Measurements from ENCODE around the gene HOXD11.
A peak's percentile ranks its signal among the peaks of the same experiment; 100 is the strongest.

DNA sequence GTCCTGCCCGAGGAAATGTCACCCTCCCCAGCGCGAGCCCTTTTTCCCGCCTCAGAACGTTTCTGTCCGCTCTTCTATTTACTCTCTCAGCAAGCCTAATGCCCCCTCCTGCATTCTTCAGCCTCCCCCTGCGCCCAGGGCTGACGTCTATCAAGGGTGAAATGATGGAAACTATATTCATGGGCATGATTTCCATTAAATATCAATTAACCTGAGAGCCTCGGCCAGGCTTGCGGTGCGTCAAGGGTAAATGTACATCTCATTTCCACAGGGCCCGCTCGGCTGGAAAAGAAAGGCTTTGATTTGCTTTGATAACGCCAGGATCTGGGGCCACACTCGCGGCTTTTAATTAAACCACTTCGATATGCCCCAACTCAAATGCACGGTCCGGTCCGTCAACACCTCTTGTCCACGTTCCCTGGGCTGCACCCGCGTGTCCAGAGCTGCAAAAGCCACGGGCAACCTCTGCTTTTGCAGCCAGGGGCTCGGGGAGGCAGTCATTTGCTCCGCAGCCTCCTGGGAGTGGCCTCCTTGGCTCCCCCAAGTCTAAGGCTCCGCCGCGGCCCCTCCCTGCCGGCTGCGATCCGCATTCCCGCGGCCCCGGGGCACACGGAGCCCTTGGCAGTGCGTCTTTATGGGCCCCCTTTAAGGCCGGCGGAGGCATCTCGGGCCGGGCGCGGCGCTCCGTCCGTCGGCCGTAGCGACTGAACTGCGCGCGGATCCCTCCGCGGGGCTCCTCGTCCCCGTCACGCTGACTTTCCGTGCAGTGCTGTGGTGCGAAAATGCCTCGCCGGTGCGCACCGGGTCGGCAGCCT, 22.1 kb downstream of the HOXD11 start, which contains the start of gene HOXD8:
- TF ChIP-seq, protein P1, sequence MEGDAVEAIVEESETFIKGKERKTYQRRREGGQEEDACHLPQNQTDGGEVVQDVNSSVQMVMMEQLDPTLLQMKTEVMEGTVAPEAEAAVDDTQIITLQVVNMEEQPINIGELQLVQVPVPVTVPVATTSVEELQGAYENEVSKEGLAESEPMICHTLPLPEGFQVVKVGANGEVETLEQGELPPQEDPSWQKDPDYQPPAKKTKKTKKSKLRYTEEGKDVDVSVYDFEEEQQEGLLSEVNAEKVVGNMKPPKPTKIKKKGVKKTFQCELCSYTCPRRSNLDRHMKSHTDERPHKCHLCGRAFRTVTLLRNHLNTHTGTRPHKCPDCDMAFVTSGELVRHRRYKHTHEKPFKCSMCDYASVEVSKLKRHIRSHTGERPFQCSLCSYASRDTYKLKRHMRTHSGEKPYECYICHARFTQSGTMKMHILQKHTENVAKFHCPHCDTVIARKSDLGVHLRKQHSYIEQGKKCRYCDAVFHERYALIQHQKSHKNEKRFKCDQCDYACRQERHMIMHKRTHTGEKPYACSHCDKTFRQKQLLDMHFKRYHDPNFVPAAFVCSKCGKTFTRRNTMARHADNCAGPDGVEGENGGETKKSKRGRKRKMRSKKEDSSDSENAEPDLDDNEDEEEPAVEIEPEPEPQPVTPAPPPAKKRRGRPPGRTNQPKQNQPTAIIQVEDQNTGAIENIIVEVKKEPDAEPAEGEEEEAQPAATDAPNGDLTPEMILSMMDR (IDR thresholded peaks at IDR 0.05), result no peak
- peak; percentile 70 to 80 for TF ChIP-seq POLR2A (IDR thresholded peaks at IDR 0.05)
